Measurements from ENCODE around the gene MKNK1.

MKNK1 gene

DNA sequence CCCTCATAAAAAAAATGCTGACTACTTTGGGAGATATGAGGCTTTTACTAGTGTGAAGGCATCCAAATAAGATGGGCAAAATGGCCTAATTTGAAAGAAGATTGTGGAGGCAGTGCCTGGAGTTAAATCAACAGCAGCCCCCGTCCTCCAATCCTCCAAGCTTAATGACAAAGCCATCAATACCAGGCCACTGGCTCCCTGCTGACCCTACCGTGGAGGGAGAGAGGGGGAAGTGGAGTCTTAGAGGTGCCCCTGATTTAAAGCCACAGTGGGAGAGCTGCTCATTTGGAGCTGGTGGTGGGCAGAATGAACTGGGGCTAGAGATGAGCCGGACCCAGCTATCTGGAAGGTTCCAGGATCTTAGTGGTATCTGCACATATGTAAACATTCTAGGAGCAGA, 28.3 kb downstream of the MKNK1 start:
- Mint-ChIP-seq H3K27ac (no peak overlapping the region), H3K4me3 (no peak overlapping the region), H3K9me3 (no peaks in the 10 kb centered on the region), H3K36me3 (ENCODE audit: low read depth) (peaks cover 100% of the 10 kb centered on the region), H3K27me3 (no peaks in the 10 kb centered on the region), H3K4me1 (ENCODE audit: low read depth) (peaks cover 17% of the 10 kb centered on the region)
- intact Hi-C loops (cut with micrococcal nuclease), result no loop called here

DNA sequence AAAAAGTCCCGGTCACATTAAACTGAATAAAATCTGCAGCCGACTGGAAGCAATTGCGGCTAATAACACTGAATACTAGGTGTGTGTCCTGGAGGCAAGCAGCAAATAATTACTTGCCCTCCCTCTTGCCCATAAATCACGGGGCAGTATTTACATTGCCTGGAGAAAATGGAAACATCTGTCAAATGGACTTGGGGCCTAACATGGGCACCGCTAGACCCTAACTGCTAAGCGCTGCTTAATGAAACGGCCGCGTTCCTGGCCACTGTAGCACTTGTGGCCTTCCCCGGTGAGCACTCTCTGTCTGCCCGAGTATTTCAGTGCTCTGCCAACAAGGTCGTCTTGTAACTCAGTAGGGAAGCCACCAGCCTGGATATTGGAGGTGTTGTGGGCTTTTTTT, 28.8 kb downstream of the MKNK1 start:
- Mint-ChIP-seq H3K27me3 (no peaks in the 10 kb centered on the region), H3K36me3 (ENCODE audit: low read depth) (peaks cover 100% of the 10 kb centered on the region), H3K4me3 (no peak overlapping the region), H3K27ac (no peak overlapping the region), H3K9me3 (no peaks in the 10 kb centered on the region), H3K4me1 (ENCODE audit: low read depth) (peaks cover 12% of the 10 kb centered on the region)
- intact Hi-C loops (cut with micrococcal nuclease), result no loop called here

DNA sequence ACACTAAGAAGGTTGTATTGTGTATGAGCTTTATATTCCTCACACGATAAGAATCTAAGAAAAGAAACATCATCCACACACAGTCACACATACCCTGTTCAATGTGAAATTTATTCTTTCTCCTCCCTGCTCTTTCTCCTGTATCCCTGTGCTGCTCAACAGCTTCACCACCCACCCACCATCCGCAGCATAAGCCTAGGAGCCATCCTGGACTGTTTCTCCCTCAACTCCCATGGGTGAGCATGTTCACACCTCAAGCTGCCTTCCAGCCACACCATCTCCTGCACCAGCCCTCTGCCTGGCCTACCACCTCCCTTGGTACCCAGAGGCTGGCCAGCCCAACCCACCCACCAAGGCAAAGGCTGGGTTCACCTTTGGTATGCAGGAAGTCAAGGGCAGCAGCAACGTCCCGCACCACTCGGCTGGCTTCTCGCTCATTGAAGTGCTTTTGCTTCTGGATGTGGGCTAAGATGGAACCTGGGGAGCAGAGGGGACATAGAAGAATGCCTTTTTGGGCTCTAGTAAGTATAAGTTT, 32.3 kb downstream of the MKNK1 start:
- no peaks in the 10 kb centered on the region for H3K27me3 Mint-ChIP-seq
- intact Hi-C loops (cut with micrococcal nuclease), result no loop called here

DNA sequence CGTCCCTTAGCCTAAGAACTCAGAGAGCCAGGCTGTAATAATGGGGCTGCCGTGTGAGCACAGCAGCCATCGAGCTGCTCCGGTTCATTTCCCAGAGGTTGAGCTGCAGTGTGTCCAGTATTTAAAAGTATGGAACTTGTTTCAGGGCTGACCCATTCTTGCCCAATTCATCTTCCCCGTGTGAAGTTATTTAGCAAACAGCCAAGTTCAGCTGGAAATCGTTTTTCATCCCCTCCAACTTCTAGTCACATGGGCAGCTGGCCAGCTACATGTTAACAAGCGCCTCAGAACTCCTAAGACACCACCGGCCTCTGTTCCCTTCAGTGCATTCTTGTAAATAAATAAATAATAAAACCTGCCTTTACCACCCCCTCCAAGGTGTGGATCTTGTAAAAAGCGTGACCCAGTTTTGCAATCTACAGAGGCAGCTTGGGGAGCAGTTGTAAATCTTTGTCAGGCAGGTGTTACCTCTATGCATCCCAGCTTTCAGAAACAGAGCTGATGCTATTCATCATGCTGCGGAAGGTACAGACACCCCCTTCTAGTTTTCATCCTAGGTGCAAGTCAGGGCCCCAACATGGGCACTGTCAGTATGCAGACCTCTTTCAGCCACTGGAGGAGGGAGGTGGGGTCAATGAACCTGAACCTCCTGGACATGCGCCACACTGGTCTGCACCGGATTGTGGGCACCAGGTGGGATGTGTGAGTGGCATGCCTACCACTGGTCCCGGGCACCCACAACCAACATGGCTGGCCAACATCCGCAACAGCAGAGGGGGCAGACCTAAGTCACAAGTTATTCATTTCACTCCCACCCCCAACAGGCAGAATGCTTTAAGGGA, 34.0 kb downstream of the MKNK1 start:
- H3K4me3 Mint-ChIP-seq, result no peak overlapping the region
- no peaks in the 10 kb centered on the region for H3K4me1 Mint-ChIP-seq (ENCODE audit: low read depth)

More for the DNA sequence above, 32.3 kb downstream of the MKNK1 start:
- H3K36me3 Mint-ChIP-seq (ENCODE audit: low read depth), result peaks cover 100% of the 10 kb centered on the region
- H3K4me1 Mint-ChIP-seq (ENCODE audit: low read depth), result no peaks in the 10 kb centered on the region
- no peak overlapping the region for H3K4me3 Mint-ChIP-seq
- H3K9me3 Mint-ChIP-seq, result no peaks in the 10 kb centered on the region
- H3K27ac Mint-ChIP-seq, result no peak overlapping the region

DNA sequence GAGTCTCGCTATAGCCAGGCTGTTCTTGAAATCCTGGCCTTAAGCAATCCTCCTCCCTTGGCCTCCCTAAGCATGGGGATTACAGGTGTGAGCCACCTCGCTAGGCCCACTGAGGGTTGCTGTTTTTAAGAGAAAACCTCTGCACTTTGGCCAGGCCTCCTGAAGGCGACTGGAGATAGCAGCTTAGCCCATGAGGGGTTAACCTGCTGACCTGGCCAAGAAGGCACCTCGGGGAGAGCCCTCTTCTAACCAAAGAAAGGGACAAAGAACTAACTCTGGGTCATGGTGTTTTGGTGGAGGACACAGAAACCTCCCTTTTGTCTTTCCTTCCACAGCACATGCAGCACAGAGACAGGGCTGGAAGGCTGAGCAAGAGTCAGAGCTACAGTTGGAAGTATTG, 35.0 kb downstream of the MKNK1 start:
- H3K4me3 Mint-ChIP-seq, result no peak overlapping the region
- no peaks in the 10 kb centered on the region for H3K4me1 Mint-ChIP-seq (ENCODE audit: low read depth)
- H3K36me3 Mint-ChIP-seq (ENCODE audit: low read depth), result peaks cover 100% of the 10 kb centered on the region
- H3K27me3 Mint-ChIP-seq, result no peaks in the 10 kb centered on the region
- H3K9me3 Mint-ChIP-seq, result no peaks in the 10 kb centered on the region
- intact Hi-C loops (cut with micrococcal nuclease), result no loop called here
- no peak overlapping the region for H3K27ac Mint-ChIP-seq

More for the DNA sequence above, 34.0 kb downstream of the MKNK1 start:
- Mint-ChIP-seq H3K27ac (no peak overlapping the region), H3K9me3 (no peaks in the 10 kb centered on the region), H3K36me3 (ENCODE audit: low read depth) (peaks cover 100% of the 10 kb centered on the region), H3K27me3 (no peaks in the 10 kb centered on the region)
- intact Hi-C loops (cut with micrococcal nuclease), result no loop called here

DNA sequence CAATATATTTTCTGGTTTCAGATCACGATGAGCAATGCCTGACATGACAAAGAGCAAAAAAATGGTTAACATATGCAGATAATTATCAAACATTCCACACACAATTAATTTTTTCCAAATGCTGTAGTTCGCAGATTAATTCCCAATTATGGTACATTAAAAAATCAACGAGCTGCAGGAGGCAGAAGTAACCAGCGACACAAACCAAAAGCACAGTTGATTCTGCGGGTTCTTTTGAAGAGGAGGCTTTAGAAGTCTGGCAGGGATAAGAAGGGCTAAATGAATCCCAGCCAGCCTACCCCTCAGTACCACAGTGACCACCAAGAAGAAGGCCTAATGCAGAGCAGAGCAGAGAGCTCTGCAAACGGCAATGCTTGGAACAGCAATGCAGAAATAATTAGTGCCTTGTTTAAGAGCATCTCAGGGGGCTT, 35.6 kb downstream of the MKNK1 start:
- Mint-ChIP-seq H3K9me3 (no peaks in the 10 kb centered on the region), H3K27me3 (no peaks in the 10 kb centered on the region), H3K4me3 (no peak overlapping the region), H3K4me1 (ENCODE audit: low read depth) (no peaks in the 10 kb centered on the region), H3K27ac (no peak overlapping the region), H3K36me3 (ENCODE audit: low read depth) (peaks cover 100% of the 10 kb centered on the region)
- intact Hi-C loops (cut with micrococcal nuclease), result no loop called here

DNA sequence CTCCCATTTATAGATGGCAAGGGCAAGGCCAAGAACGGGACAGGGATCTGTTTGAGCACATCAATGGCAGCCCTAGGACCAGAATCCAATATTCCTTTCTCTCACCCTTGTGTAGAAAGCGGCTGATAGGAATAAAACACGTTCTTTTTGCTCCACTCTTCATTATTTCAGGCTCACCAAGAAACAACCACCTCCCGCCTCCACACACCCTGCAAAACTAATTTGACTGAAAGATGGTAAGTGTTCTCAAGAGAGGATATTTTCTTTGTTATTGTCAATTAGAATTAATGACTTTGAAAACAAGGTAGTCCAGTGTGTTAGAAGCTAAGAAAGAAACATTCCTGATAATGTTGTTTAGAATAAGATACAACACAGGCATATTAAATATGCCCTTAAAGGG, 40.7 kb downstream of the MKNK1 start:
- H3K4me3 Mint-ChIP-seq, result no peak overlapping the region
- no peak overlapping the region for H3K27ac Mint-ChIP-seq
- H3K9me3 Mint-ChIP-seq, result no peaks in the 10 kb centered on the region
- intact Hi-C loops (cut with micrococcal nuclease), result no loop called here
- H3K27me3 Mint-ChIP-seq, result no peaks in the 10 kb centered on the region
- H3K36me3 Mint-ChIP-seq (ENCODE audit: low read depth), result peaks cover 100% of the 10 kb centered on the region
- H3K4me1 Mint-ChIP-seq (ENCODE audit: low read depth), result peaks cover 11% of the 10 kb centered on the region

DNA sequence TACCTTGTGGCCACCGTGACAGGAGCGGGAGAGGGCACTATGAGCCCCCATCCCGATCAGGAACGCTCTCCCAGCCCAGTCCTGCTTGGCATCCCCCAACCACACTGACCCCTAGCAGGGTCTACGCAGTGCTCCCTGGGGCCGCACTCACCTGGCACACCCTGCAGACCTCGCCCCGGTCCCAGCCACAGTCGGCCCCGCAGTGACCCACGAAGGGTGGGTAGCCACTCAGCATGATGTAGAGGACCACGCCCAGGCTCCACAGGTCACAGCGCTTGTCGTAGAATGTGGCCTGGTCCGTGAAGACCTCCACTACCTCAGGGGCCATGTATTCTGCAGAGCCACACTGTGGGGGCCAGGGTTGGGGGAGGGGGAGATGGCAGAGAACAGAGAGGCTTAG, 41.6 kb downstream of the MKNK1 start:
- Mint-ChIP-seq H3K4me1 (ENCODE audit: low read depth) (peaks cover 19% of the 10 kb centered on the region), H3K36me3 (ENCODE audit: low read depth) (peaks cover 100% of the 10 kb centered on the region), H3K4me3 (no peak overlapping the region), H3K9me3 (no peaks in the 10 kb centered on the region), H3K27ac (peak overlapping the region; percentile 36), H3K27me3 (no peaks in the 10 kb centered on the region)
- intact Hi-C loops (cut with micrococcal nuclease), result no loop called here

DNA sequence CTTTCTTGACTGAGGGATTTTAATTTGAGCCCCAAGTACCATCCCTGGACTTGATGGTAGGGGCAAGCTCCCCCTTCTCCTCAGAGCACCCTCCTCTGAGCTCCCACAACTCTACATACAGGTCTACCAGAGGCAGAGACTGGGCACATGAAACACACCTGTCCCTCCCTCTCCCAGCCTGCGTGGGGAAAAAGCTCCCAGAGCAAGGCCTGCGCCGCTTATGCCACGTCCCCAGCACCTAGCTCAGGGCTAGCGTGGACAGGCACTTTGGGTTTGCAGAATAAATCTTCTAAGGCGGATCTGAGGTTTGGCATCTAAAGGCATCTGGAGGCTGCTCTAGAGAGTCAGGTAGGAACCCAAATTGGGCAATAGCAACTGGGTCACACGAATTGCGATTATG, 45.1 kb downstream of the MKNK1 start:
- intact Hi-C loops (cut with micrococcal nuclease), result no loop called here
- no peak overlapping the region for H3K4me3 Mint-ChIP-seq
- peaks cover 19% of the 10 kb centered on the region for H3K4me1 Mint-ChIP-seq (ENCODE audit: low read depth)
- no peak overlapping the region for H3K27ac Mint-ChIP-seq
- peaks cover 81% of the 10 kb centered on the region for H3K36me3 Mint-ChIP-seq (ENCODE audit: low read depth)
- no peaks in the 10 kb centered on the region for H3K9me3 Mint-ChIP-seq
- H3K27me3 Mint-ChIP-seq, result no peaks in the 10 kb centered on the region

DNA sequence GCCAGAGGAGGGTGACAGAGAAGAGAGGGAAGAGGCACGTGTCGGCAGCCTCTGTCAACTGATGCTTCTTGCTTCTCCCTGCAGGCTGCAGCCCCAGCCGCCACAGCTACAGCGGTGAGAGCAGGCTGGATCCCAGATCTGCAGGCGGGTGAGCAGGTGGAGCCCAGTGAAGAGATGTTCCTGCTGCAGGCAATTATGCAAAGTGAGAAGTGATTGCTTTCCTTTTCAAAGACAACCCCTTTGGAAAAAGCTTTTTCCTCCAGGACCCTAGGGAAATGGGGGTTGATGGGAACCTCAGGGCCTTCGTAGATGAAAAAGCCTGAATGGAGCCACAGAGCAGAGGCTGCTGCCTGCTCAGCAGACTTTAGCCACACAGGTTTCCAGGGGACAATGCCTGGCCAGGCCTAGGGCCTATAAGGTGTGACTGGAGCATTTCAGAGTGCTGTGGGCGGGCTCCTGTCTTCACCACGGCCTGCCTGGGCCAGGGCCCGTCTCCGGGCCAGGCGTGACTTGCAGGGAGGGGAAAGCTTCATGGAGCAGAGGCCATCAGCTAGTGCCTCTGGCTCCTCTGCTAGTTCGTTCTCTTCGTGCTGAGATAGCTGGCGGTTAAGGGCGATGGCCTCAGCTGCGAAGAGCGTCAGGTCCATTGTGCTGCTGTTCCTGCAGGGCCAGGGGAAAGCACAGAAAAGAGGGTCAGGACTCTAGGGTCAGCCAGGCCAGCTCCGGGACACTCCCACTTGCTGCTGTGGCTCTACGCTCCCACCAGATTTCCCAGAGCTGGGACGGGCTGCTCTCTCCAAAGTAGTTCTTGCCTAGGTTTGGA, 45.7 kb downstream of the MKNK1 start:
- intact Hi-C loops (cut with micrococcal nuclease), result no loop called here
- Mint-ChIP-seq H3K4me1 (ENCODE audit: low read depth) (peaks cover 19% of the 10 kb centered on the region), H3K27me3 (no peaks in the 10 kb centered on the region), H3K9me3 (no peaks in the 10 kb centered on the region), H3K36me3 (ENCODE audit: low read depth) (peaks cover 75% of the 10 kb centered on the region), H3K27ac (peak overlapping the region; percentile 5), H3K4me3 (no peak overlapping the region)

DNA sequence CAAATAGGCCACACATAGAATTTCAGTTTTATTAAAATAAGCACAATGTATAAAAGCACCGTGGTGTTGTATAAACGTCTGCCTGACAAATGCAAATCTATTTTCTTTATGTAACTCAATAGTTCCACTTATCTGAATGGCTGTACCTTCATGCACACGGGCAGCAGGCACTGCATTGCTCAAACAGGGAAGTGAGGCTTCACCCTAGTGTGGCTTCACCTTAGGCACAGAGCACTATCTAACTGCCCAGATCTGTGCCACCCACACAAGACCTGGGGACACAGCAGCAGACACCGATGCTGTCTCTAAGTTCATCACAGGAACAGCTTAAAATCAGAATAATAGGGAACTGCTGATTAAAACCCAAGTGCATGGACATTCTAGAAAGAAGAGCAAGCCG, 46.7 kb downstream of the MKNK1 start:
- Mint-ChIP-seq H3K27ac (peak overlapping the region; percentile 5), H3K27me3 (peaks cover 3% of the 10 kb centered on the region), H3K9me3 (no peaks in the 10 kb centered on the region), H3K4me3 (no peak overlapping the region), H3K36me3 (ENCODE audit: low read depth) (peaks cover 66% of the 10 kb centered on the region), H3K4me1 (ENCODE audit: low read depth) (peaks cover 19% of the 10 kb centered on the region)
- intact Hi-C loops (cut with micrococcal nuclease), result no loop called here

DNA sequence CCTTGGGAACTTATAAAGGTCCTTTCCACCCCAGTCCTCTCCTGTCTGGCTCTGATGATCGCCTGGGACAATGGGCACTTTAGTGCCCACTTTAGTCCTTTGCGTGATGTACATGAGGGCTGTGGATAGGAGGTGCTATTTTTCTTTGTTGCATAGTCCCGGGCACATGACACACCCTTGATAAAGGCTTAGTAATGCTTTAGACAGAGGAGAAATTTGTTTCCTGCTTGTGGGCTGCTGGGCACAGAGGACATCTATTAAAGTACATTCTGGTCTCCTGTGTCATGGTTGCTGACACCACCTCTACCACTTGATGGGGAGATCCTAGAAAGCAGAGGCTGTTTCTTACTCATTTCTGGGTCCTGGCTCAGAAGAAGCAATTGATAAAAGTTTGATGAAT, 47.2 kb downstream of the MKNK1 start:
- Mint-ChIP-seq H3K9me3 (no peaks in the 10 kb centered on the region), H3K4me3 (no peak overlapping the region), H3K27ac (no peak overlapping the region), H3K36me3 (ENCODE audit: low read depth) (peaks cover 60% of the 10 kb centered on the region), H3K4me1 (ENCODE audit: low read depth) (peaks cover 19% of the 10 kb centered on the region), H3K27me3 (peaks cover 3% of the 10 kb centered on the region)
- intact Hi-C loops (cut with micrococcal nuclease), result no loop called here

DNA sequence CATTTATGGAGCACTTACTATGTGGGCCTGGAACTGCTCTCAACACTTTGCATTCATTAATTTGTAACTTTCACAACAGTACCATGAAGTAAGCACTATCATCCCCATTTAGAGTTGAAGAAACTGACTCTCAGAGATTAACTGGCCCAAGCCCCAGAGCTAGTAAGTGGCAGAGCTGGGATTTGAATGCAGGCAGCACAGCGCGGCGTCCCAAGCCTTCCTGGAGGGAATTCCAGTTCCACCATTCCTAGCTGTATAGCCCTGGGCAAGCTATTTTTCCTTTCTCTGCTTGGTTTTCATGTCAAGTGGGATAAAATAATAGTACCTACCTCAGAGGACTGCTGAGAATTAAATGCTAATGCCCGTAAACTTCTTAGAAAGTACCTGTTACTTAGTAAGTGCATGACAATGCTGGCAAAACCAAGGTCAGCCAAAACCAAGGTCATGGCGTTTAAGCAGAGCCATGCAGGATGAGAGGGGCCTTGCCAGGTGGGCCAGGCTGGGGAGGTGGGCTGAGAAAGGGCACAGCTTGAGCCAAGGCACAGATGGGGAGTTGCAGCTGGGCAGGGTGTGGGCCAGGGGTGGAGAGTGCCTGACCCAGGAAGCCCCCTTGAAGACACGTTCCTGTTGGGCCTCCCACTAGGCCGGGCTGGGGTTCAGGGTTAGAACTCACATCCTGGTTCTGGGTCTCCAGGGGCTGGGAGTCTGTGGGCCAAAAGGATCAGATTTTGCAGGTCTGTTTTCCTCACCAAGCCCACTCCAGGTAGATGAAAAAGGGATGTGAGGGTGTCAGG, 48.0 kb downstream of the MKNK1 start:
- Mint-ChIP-seq H3K27ac (peak overlapping the region; percentile 15), H3K9me3 (no peaks in the 10 kb centered on the region), H3K4me3 (no peak overlapping the region), H3K4me1 (ENCODE audit: low read depth) (peaks cover 19% of the 10 kb centered on the region), H3K36me3 (ENCODE audit: low read depth) (peaks cover 52% of the 10 kb centered on the region), H3K27me3 (peaks cover 8% of the 10 kb centered on the region)
- intact Hi-C loops (cut with micrococcal nuclease), result no loop called here

All from dendritic cell treated with granulocyte-macrophage colony-stimulating factor and Interleukin-4, amounts not matched to agents 40 ng/mL and 50 ng/mL, for 4 days (primary cell).